Kidney (tissue), 14 donors: ENCODE data around the gene CYTL1. TPM values are rescaled to one million over a fixed set of nuclear protein-coding genes. Genes with fewer than 3 reads are reported as not detected.
"Not testable (repeated sequence)": the region's sequence is repeated elsewhere in the genome, so short reads cannot be mapped to it uniquely, and the experiment has no call there.

Experiments
- DNase-seq, 5 donors: peaks; one replicate each; pipeline ENCODE4 v3.0.0-alpha.2; 2013 to 2020
- FAIRE-seq: peaks from 2 replicates; lab custom pipeline; 2012; peaks lifted over from hg19 to GRCh38; lab: Jason Lieb, UNC
- H3K27ac ChIP-seq, 2 donors: one replicate each; pipeline ENCODE4 v1.7.0; 2013; ENCODE audit warnings: low read depth in 2 of 2, low read length in 2 of 2, inconsistent platforms in 1 of 2
- H3K27me3 ChIP-seq: one replicate; pipeline ENCODE4 v1.7.1; 2013; ENCODE audit warnings: low read length, inconsistent platforms; ENCODE audit not compliant: control insufficient read depth, insufficient read depth
- H3K36me3 ChIP-seq, 3 donors: one replicate each; pipeline versions ENCODE4 v1.7.0 to v1.7.1; 2013; ENCODE audit warnings: low read length in 3 of 3, control low read depth in 1 of 3, inconsistent platforms in 1 of 3; ENCODE audit not compliant: insufficient read depth in 3 of 3, control insufficient read depth in 2 of 3
- H3K4me1 ChIP-seq, 3 donors: one replicate each; pipeline versions ENCODE4 v1.7.0 to v1.7.1; 2013; ENCODE audit warnings: low read length in 3 of 3, inconsistent platforms in 1 of 3, low read depth in 1 of 3; ENCODE audit not compliant: control insufficient read depth in 2 of 3, insufficient read depth in 2 of 3
- H3K4me3 ChIP-seq, 3 donors: one replicate each; pipeline versions ENCODE4 v1.7.0 to v1.8.1; 2013; ENCODE audit warnings: low read length in 3 of 3, control low read depth in 1 of 3, inconsistent platforms in 1 of 3
- H3K9ac ChIP-seq, 3 donors: one replicate each; pipeline versions ENCODE4 v1.7.0 to v1.7.1; 2013; ENCODE audit warnings: low read length in 3 of 3, control low read depth in 1 of 3, inconsistent platforms in 1 of 3
- H3K9me3 ChIP-seq, 3 donors: one replicate each; pipeline versions ENCODE4 v1.7.0 to v1.7.1; 2013; ENCODE audit warnings: low read length in 3 of 3, control low read depth in 1 of 3, inconsistent platforms in 1 of 3; ENCODE audit not compliant: control insufficient read depth in 2 of 3, insufficient read depth in 1 of 3
- intact Hi-C: fragments of 100-400 bp; cut with DNase I; formaldehyde crosslinking; loops from one replicate; pipeline ENCODE4 v1.11.1; 2022
- polyA plus RNA-seq: library from polyadenylated mRNA; stranded (reverse); fragments of 350-450 nt; fragmentation: Illumina TruSeq; extraction: RNeasy Lipid Tissue Mini Kit (QIAGEN cat#74804); gene quantifications from one replicate; pipeline ENCODE4 v1.2.3, GENCODE V29; 2014; ENCODE audit warnings: low read depth, low replicate concordance; ENCODE audit not compliant: insufficient read depth
- total RNA-seq: library from RNA; stranded (reverse); fragmentation: NEBNext Ultra II Directional; extraction: Animal tissue kit (Norgen Biotek cat#: 25700); gene quantifications from one replicate; pipeline ENCODE4 v1.2.1, GENCODE V29; 2021
- TF ChIP-seq, protein P1 (sequence below): IDR thresholded peaks from 3 replicates; pipeline ENCODE4 v1.5.1; 2012; ENCODE audit warnings: mild to moderate bottlenecking, moderate library complexity, borderline replicate concordance; ENCODE audit not compliant: insufficient read depth; ENCODE audit errors: extremely low read depth
- donor health status: control.
- donor health status: control.
- donor health status: control.
- donor health status: control.
- donor health status: control.
- donor health status: DM: yes; HTN: yes; CAD: no.
- donor health status: Normal renal cell carcinoma (clear cell type).

Gene CYTL1
- total and polyA plus RNA-seq, 2 donors from 2014 or later: 1.7 TPM; not detected in 1

DNA sequence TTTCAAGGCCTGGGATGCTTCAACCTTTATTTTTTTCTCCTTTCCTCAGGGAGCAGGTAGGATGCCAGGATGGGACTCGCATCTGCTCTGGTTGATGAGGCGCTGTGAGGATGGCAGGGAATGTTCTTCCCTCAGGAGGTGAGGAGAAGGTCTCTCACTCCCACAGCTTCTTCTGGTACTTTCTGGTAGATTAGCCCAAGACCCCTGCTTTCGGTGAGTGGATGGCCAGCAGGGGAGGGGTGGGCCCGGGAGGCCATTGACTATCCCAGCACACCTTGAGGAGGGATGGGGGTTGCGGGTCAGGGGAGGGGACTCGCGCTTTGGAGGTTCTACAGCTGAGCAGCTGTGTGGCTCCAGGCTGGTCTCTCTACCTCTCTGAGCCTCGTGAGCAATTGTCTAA is 14.8 kb downstream of the CYTL1 start:
- no peak for FAIRE-seq
- peak in 1 of 5 donors; percentile 46 for DNase-seq
- H3K9ac ChIP-seq: no peak overlapping the region

DNA sequence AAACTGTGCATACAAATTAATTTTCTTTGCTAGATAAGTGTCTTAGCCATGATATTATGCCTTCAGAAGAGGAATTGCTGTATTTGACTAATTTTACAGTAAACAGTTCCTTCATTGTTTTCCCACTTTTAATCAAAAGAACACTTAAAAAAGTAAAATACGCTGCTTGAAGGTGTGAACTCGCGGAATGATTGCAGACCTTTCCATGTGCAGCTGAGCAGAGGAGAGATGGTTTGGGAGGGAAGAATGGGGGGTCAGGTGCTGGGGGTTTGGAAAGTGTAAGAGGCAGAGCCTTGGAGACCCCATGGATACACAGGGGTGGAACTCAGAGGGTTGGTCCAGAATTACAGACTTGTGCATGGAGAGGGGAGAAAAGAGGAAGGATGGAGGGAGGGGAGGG is 15.3 kb downstream of the CYTL1 start:
- DNase-seq (no peak), FAIRE-seq (no peak)
- TF ChIP-seq, protein P1, sequence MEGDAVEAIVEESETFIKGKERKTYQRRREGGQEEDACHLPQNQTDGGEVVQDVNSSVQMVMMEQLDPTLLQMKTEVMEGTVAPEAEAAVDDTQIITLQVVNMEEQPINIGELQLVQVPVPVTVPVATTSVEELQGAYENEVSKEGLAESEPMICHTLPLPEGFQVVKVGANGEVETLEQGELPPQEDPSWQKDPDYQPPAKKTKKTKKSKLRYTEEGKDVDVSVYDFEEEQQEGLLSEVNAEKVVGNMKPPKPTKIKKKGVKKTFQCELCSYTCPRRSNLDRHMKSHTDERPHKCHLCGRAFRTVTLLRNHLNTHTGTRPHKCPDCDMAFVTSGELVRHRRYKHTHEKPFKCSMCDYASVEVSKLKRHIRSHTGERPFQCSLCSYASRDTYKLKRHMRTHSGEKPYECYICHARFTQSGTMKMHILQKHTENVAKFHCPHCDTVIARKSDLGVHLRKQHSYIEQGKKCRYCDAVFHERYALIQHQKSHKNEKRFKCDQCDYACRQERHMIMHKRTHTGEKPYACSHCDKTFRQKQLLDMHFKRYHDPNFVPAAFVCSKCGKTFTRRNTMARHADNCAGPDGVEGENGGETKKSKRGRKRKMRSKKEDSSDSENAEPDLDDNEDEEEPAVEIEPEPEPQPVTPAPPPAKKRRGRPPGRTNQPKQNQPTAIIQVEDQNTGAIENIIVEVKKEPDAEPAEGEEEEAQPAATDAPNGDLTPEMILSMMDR: no peak
- intact Hi-C loops: no loop called here
- no peak overlapping the region for H3K27ac ChIP-seq
- H3K27me3 ChIP-seq: no peaks in the 10 kb centered on the region
- H3K4me1 ChIP-seq: no peaks in the 10 kb centered on the region
- no peak overlapping the region for H3K9ac ChIP-seq
- H3K36me3 ChIP-seq: no peaks in the 10 kb centered on the region
- no peaks in the 10 kb centered on the region for H3K9me3 ChIP-seq
- H3K4me3 ChIP-seq: no peak overlapping the region

More for the DNA sequence above, 14.8 kb downstream of the CYTL1 start:
- Histone ChIP-seq H3K27ac (no peak overlapping the region), H3K4me1 (no peaks in the 10 kb centered on the region), H3K36me3 (no peaks in the 10 kb centered on the region), H3K4me3 (no peak overlapping the region), H3K9me3 (no peaks in the 10 kb centered on the region), H3K27me3 (no peaks in the 10 kb centered on the region)
- TF ChIP-seq, protein P1: no peak
- intact Hi-C loops: no loop called here

DNA sequence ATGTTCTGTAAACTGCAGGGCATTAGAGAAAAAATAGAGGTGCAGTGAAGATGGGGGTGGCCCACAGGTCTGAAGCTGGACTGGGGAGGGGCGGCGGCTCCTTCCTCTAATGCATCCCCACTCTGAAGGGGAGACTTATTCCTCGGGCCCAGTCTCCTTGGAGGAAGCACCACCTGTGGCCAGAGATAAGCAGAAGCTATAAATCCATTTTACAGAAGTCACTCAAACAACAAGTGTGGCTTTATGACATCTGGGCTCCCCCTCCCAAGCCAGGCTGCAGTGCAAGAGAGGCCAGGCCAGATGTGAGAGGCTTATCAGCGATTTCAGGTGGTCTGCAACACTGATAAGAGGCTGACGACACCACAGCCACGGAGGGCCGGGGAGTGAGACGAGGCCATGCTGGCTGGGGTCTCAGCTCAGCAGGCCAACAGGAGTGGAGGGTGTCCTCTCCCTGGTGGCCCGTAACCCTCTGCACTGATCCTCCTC is 15.8 kb downstream of the CYTL1 start:
- Histone ChIP-seq H3K9ac (no peak overlapping the region), H3K27ac (no peak overlapping the region), H3K27me3 (no peaks in the 10 kb centered on the region), H3K36me3 (no peaks in the 10 kb centered on the region), H3K9me3 (no peaks in the 10 kb centered on the region), H3K4me3 (no peak overlapping the region), H3K4me1 (no peaks in the 10 kb centered on the region)
- FAIRE-seq (no peak), DNase-seq (no peak)
- TF ChIP-seq, protein P1: no peak
- intact Hi-C loops: no loop called here

DNA sequence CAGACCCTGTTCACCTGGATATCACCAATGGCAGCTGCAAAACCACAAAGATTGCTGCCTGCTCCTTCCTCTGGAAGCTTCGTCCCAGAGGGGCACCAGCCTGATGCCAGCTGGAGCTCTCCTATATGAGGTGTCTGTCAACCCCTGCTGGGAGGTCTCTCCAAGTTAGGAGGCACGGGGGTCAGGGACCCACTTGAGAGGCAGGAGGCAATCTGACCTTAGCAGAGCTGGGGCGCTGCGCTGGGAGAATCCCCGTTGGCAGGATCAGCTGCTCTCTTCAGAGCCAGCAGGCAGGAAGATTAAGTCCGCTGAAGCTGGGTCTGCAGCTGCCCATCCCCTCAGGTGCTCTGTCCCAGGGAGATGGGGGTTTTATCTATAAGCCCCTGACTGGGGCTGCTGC is 17.6 kb downstream of the CYTL1 start:
- H3K27ac ChIP-seq, FAIRE-seq, H3K36me3 ChIP-seq, DNase-seq, H3K9me3 ChIP-seq, H3K4me1 ChIP-seq, H3K27me3 ChIP-seq, H3K9ac ChIP-seq, intact Hi-C loops, H3K4me3 ChIP-seq: not testable (repeated sequence)

DNA sequence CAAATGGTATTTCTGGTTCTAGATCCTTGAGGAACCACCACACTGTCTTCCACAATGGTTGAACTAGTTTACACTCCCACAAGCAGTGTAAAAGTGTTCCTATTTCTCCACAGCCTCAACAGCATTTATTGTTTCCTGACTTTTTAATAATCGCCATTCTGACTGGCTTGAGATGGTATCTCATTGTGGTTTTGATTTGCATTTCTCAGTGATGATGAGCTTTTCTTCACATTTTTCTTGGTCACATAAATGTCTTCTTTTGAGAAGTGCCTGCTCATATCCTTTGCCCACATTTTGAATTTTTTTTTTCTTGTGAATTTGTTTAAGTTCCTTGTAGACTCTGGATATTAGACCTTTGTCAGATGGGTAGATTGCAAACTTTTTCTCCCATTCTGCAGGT is 22.3 kb downstream of the CYTL1 start:
- intact Hi-C loops, H3K9me3 ChIP-seq, H3K27me3 ChIP-seq, H3K36me3 ChIP-seq, H3K27ac ChIP-seq, H3K4me1 ChIP-seq, DNase-seq, H3K9ac ChIP-seq, FAIRE-seq, H3K4me3 ChIP-seq: not testable (repeated sequence)
